Erythroblast (primary cell): Measurements from ENCODE around the gene GEMIN4.

Source experiments
- GATA1 ChIP-seq: IDR thresholded peaks from 2 replicates; pipeline ENCODE4 v1.6.1; 2011; ENCODE audit warnings: low read depth, mild to moderate bottlenecking, control low read depth, low read length, moderate library complexity
- POLR2A ChIP-seq: IDR thresholded peaks from 2 replicates; pipeline ENCODE4 v1.6.1; 2011; ENCODE audit warnings: mild to moderate bottlenecking, low read length

DNA sequence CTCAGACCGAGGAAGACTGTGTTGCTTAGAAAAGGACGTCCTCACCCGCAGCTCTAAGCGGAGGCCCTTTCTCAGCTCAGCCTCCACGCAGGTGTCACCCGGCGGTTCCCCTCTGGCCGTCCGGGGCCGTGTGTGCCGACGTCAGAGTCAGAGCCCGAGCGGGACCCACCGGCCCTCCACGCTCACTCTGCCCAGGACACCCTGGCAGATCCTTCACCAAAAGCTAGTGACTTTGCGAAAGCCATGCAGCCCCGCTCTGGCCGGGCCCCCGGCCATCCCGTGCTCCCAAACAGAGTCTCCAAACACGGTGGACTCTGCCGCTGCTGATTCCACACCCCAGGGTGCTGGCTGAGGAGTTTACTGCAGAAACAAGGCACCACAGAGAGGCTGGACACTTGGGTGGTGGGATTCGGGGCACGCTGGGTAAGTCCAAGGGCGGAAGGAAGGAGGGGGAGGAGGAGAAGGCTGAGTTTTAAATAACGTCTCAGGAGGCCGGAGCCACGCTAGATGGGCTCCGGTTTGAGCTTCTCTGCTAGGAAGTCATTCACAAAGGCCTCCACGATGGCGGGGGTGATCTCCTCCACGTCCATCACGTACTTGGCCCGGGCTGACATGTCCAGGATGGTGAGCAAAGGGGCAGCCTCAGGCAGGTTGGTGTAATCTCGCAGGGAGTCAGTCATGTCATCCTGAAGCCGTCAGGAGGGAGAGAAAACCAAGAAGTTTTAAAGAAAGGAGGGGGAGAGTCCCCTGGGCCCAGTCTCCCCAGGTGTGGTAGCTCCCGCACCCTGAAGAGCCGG is 48.6 kb upstream of the GEMIN4 start:
- TF ChIP-seq POLR2A (no peak), GATA1 (no peak)
